Measurements from ENCODE around the gene PPIH.
"Not testable (repeated sequence)": the region's sequence is repeated elsewhere in the genome, so short reads cannot be mapped to it uniquely, and the experiment has no call there.

PPIH gene

GRCh38 chr1:42657981-42658876 is at the start of gene PPIH:
TSS of gene PPIH (plus strand) at chr1:42658423. CDS start at chr1:42658447, 24 bp downstream.
- peak; percentile 91 for DNase-seq
- in situ Hi-C loops (cut with HindIII; ENCODE audit: low pct_ligation_motif_present, low pct_unique_long_range_greater_than_20kb, low sequenced_read_pairs), result no loop called here

GRCh38 chr1:42613803-42614131 is 44.5 kb upstream of the PPIH start:
- in situ Hi-C loops (cut with HindIII; ENCODE audit: low pct_ligation_motif_present, low pct_unique_long_range_greater_than_20kb, low sequenced_read_pairs), result no loop called here
- no peak for DNase-seq

GRCh38 chr1:42618866-42619265 is 39.4 kb upstream of the PPIH start:
- DNase-seq, result no peak
- in situ Hi-C loops (cut with HindIII; ENCODE audit: low pct_ligation_motif_present, low pct_unique_long_range_greater_than_20kb, low sequenced_read_pairs), result no loop called here

- in situ Hi-C loops (cut with HindIII; ENCODE audit: low pct_ligation_motif_present, low pct_unique_long_range_greater_than_20kb, low sequenced_read_pairs), result no loop called here
- DNase-seq, result no peak
Observed at GRCh38 chr1:42620307-42620706, 37.9 kb upstream of the PPIH start.

GRCh38 chr1:42621180-42621579 is 37.0 kb upstream of the PPIH start:
- in situ Hi-C loops (cut with HindIII; ENCODE audit: low pct_ligation_motif_present, low pct_unique_long_range_greater_than_20kb, low sequenced_read_pairs), result not testable (repeated sequence)

GRCh38 chr1:42627205-42627604 is 31.0 kb upstream of the PPIH start:
- in situ Hi-C loops (cut with HindIII; ENCODE audit: low pct_ligation_motif_present, low pct_unique_long_range_greater_than_20kb, low sequenced_read_pairs); DNase-seq: not testable (repeated sequence)

More at GRCh38 chr1:42621180-42621579, 37.0 kb upstream of the PPIH start:
- DNase-seq, result not testable (repeated sequence)

- DNase-seq, result no peak
- in situ Hi-C loops (cut with HindIII; ENCODE audit: low pct_ligation_motif_present, low pct_unique_long_range_greater_than_20kb, low sequenced_read_pairs), result no loop called here
Observed at GRCh38 chr1:42639116-42639515, 19.1 kb upstream of the PPIH start.

- in situ Hi-C loops (cut with HindIII; ENCODE audit: low pct_ligation_motif_present, low pct_unique_long_range_greater_than_20kb, low sequenced_read_pairs), result no loop called here
- no peak for DNase-seq
Observed at GRCh38 chr1:42646056-42646455, 12.2 kb upstream of the PPIH start.

- in situ Hi-C loops (cut with HindIII; ENCODE audit: low pct_ligation_motif_present, low pct_unique_long_range_greater_than_20kb, low sequenced_read_pairs), result no loop called here
- no peak for DNase-seq
Observed at GRCh38 chr1:42657201-42657600, 1.0 kb upstream of the PPIH start.

- peak; percentile 24 for DNase-seq
- in situ Hi-C loops (cut with HindIII; ENCODE audit: low pct_ligation_motif_present, low pct_unique_long_range_greater_than_20kb, low sequenced_read_pairs), result no loop called here
Observed at GRCh38 chr1:42658877-42659337, 684 bp downstream of the PPIH start.

GRCh38 chr1:42660907-42661500 is 2.8 kb downstream of the PPIH start:
- in situ Hi-C loops (cut with HindIII; ENCODE audit: low pct_ligation_motif_present, low pct_unique_long_range_greater_than_20kb, low sequenced_read_pairs), result no loop called here
- DNase-seq, result no peak

- in situ Hi-C loops (cut with HindIII; ENCODE audit: low pct_ligation_motif_present, low pct_unique_long_range_greater_than_20kb, low sequenced_read_pairs), result no loop called here
- DNase-seq, result no peak
Observed at GRCh38 chr1:42669936-42670335, 11.7 kb downstream of the PPIH start.

- in situ Hi-C loops (cut with HindIII; ENCODE audit: low pct_ligation_motif_present, low pct_unique_long_range_greater_than_20kb, low sequenced_read_pairs), result no loop called here
- DNase-seq, result peak; percentile 16
Observed at GRCh38 chr1:42670425-42670824, 12.2 kb downstream of the PPIH start.

- DNase-seq, result no peak
- in situ Hi-C loops (cut with HindIII; ENCODE audit: low pct_ligation_motif_present, low pct_unique_long_range_greater_than_20kb, low sequenced_read_pairs), result no loop called here
Observed at GRCh38 chr1:42674214-42674613, 16.0 kb downstream of the PPIH start.

GRCh38 chr1:42674682-42675081 is 16.5 kb downstream of the PPIH start:
- in situ Hi-C loops (cut with HindIII; ENCODE audit: low pct_ligation_motif_present, low pct_unique_long_range_greater_than_20kb, low sequenced_read_pairs), result no loop called here

GRCh38 chr1:42675467-42675866 is 17.2 kb downstream of the PPIH start:
- no peak for DNase-seq
- in situ Hi-C loops (cut with HindIII; ENCODE audit: low pct_ligation_motif_present, low pct_unique_long_range_greater_than_20kb, low sequenced_read_pairs), result no loop called here

More at GRCh38 chr1:42674682-42675081, 16.5 kb downstream of the PPIH start:
- no peak for DNase-seq

GRCh38 chr1:42676534-42677087 is 18.4 kb downstream of the PPIH start:
- DNase-seq, result no peak
- in situ Hi-C loops (cut with HindIII; ENCODE audit: low pct_ligation_motif_present, low pct_unique_long_range_greater_than_20kb, low sequenced_read_pairs), result no loop called here

- in situ Hi-C loops (cut with HindIII; ENCODE audit: low pct_ligation_motif_present, low pct_unique_long_range_greater_than_20kb, low sequenced_read_pairs), result no loop called here
- no peak for DNase-seq
Observed at GRCh38 chr1:42679364-42679983, 21.3 kb downstream of the PPIH start.

- in situ Hi-C loops (cut with HindIII; ENCODE audit: low pct_ligation_motif_present, low pct_unique_long_range_greater_than_20kb, low sequenced_read_pairs), result no loop called here
- DNase-seq, result no peak
Observed at GRCh38 chr1:42680055-42680454, 21.8 kb downstream of the PPIH start.

All from ACHN (cell line).